K562 treated with DMSO at 1 percent for 48 hours (cell line): ENCODE results near the gene EPRS1. TPM values are rescaled to one million over a fixed set of nuclear protein-coding genes. Genes with fewer than 3 reads are reported as not detected.

Experiments used
- total RNA-seq: library from RNA; unstranded; fragments of 300-600 nt; gene quantifications from 2 replicates; pipeline ENCODE4 v1.2.3, GENCODE V29; 2022; ENCODE audit warnings: low replicate concordance; ENCODE audit errors: extremely low read depth

Gene EPRS1
- 70.8 TPM in 1 of 2 replicates, not detected in the other for total RNA-seq

GRCh38 chr1:220046052-220046930, at the start of gene EPRS1:
Gene EPRS1, minus strand, starts transcription at chr1:220046505. Its CDS starts 117 bp downstream, at chr1:220046388.

GRCh38 chr1:220094016-220094911, 48.0 kb upstream of the EPRS1 start, which contains the start of gene IARS2:
Gene IARS2, plus strand, starts transcription at chr1:220094132. Its CDS starts 85 bp downstream, at chr1:220094217.

GRCh38 chr1:220089650-220090556, 43.6 kb upstream of the EPRS1 start, which contains the start of gene BPNT1:
Gene BPNT1, minus strand, starts transcription at chr1:220089788. Its CDS starts 9,942 bp downstream, at chr1:220079846.

Other genes with a start within 250 kb of the EPRS1 start
- gene SLC30A10, start 117.9 kb downstream of the EPRS1 start, total RNA-seq: not detected in 2 replicates
- gene BPNT1, start 43.3 kb upstream of the EPRS1 start, total RNA-seq: not detected in 2 replicates
- gene IARS2, start 47.6 kb upstream of the EPRS1 start, total RNA-seq: not detected in 2 replicates
- not detected in 2 replicates for gene RAB3GAP2, start 225.9 kb upstream of the EPRS1 start, total RNA-seq